ENCODE results near the gene IKZF2.

IKZF2 gene

GRCh38 chr2:213011505-213011904, 139.9 kb downstream of the IKZF2 start:
- CTCF ChIA-PET = no interaction called here
- POLR2A ChIA-PET = no interaction called here
- DNase-seq (ENCODE audit: extremely low spot score) = no peak
- TF ChIP-seq BHLHE40 (IDR thresholded peaks at IDR 0.05; ENCODE audit: borderline replicate concordance) (no peak), NFRKB (IDR thresholded peaks at IDR 0.05) (no peak), CTBP1 (IDR thresholded peaks at IDR 0.05; ENCODE audit: borderline replicate concordance) (no peak), FOXM1 (IDR thresholded peaks at IDR 0.05; ENCODE audit: borderline replicate concordance) (no peak), L3MBTL2 (conservative IDR thresholded peaks at IDR 0.05) (no peak), SUZ12 (IDR thresholded peaks at IDR 0.05) (no peak), TARDBP (IDR thresholded peaks at IDR 0.05) (no peak), ELF4 (IDR thresholded peaks at IDR 0.05) (no peak), PKNOX1 (IDR thresholded peaks at IDR 0.05) (no peak), ARNT (IDR thresholded peaks at IDR 0.05) (no peak), FOXA1 (IDR thresholded peaks at IDR 0.05) (no peak), SP1 (IDR thresholded peaks at IDR 0.05) (no peak)

- no peak for DNase-seq (ENCODE audit: extremely low spot score)
- ChIA-PET POLR2A (no interaction called here), CTCF (no interaction called here)
- TF ChIP-seq TARDBP (IDR thresholded peaks at IDR 0.05) (no peak), NFRKB (IDR thresholded peaks at IDR 0.05) (no peak), ELF4 (IDR thresholded peaks at IDR 0.05) (no peak), L3MBTL2 (conservative IDR thresholded peaks at IDR 0.05) (no peak)
These were observed 141.2 kb downstream of the IKZF2 start for GRCh38 chr2:213010106-213010779.

- ChIA-PET CTCF (no interaction called here), POLR2A (no interaction called here)
- DNase-seq (ENCODE audit: extremely low spot score) = no peak
- TF ChIP-seq SUZ12 (IDR thresholded peaks at IDR 0.05) (no peak), ARNT (IDR thresholded peaks at IDR 0.05) (no peak), FOXM1 (IDR thresholded peaks at IDR 0.05; ENCODE audit: borderline replicate concordance) (no peak), BHLHE40 (IDR thresholded peaks at IDR 0.05; ENCODE audit: borderline replicate concordance) (no peak), L3MBTL2 (conservative IDR thresholded peaks at IDR 0.05) (no peak), CTBP1 (IDR thresholded peaks at IDR 0.05; ENCODE audit: borderline replicate concordance) (no peak), ZNF384 (IDR thresholded peaks at IDR 0.05) (no peak), HDGF (IDR thresholded peaks at IDR 0.05; ENCODE audit: borderline replicate concordance) (no peak), ELF4 (IDR thresholded peaks at IDR 0.05) (no peak), NFRKB (IDR thresholded peaks at IDR 0.05) (no peak), PKNOX1 (IDR thresholded peaks at IDR 0.05) (no peak), TARDBP (IDR thresholded peaks at IDR 0.05) (no peak), SP1 (IDR thresholded peaks at IDR 0.05) (no peak), LEF1 (IDR thresholded peaks at IDR 0.05; ENCODE audit: borderline replicate concordance) (no peak), FOXK2 (IDR thresholded peaks at IDR 0.05) (no peak), FOXA1 (IDR thresholded peaks at IDR 0.05) (no peak)
These were observed 144.0 kb downstream of the IKZF2 start for GRCh38 chr2:213007290-213007838.

- ChIA-PET POLR2A (no interaction called here), CTCF (no interaction called here)
- no peak for DNase-seq (ENCODE audit: extremely low spot score)
- TF ChIP-seq ELF4 (IDR thresholded peaks at IDR 0.05) (no peak), NFRKB (IDR thresholded peaks at IDR 0.05) (no peak)
These were observed 147.1 kb downstream of the IKZF2 start for GRCh38 chr2:213004197-213004821.

- CTCF ChIA-PET = no interaction called here
- POLR2A ChIA-PET = no interaction called here
- TF ChIP-seq ZNF384 (IDR thresholded peaks at IDR 0.05) = no peak
- TF ChIP-seq SP1 (IDR thresholded peaks at IDR 0.05) = no peak
- no peak for TF ChIP-seq BHLHE40 (IDR thresholded peaks at IDR 0.05; ENCODE audit: borderline replicate concordance)
- TF ChIP-seq FOXA1 (IDR thresholded peaks at IDR 0.05) = no peak
- TF ChIP-seq ARNT (IDR thresholded peaks at IDR 0.05) = no peak
- no peak for TF ChIP-seq PKNOX1 (IDR thresholded peaks at IDR 0.05)
- TF ChIP-seq SUZ12 (IDR thresholded peaks at IDR 0.05) = no peak
- TF ChIP-seq ELF4 (IDR thresholded peaks at IDR 0.05) = no peak
- TF ChIP-seq NFRKB (IDR thresholded peaks at IDR 0.05) = no peak
- TF ChIP-seq CTBP1 (IDR thresholded peaks at IDR 0.05; ENCODE audit: borderline replicate concordance) = no peak
- no peak for TF ChIP-seq LEF1 (IDR thresholded peaks at IDR 0.05; ENCODE audit: borderline replicate concordance)
- no peak for TF ChIP-seq FOXM1 (IDR thresholded peaks at IDR 0.05; ENCODE audit: borderline replicate concordance)
- TF ChIP-seq HDGF (IDR thresholded peaks at IDR 0.05; ENCODE audit: borderline replicate concordance) = no peak
- TF ChIP-seq TARDBP (IDR thresholded peaks at IDR 0.05) = no peak
- TF ChIP-seq L3MBTL2 (conservative IDR thresholded peaks at IDR 0.05) = no peak
- no peak for TF ChIP-seq FOXK2 (IDR thresholded peaks at IDR 0.05)
- DNase-seq (ENCODE audit: extremely low spot score) = no peak
These were observed 149.0 kb downstream of the IKZF2 start for GRCh38 chr2:213002383-213002782.

GRCh38 chr2:213001297-213001910, 150.0 kb downstream of the IKZF2 start:
- POLR2A ChIA-PET = no interaction called here
- TF ChIP-seq SUZ12 (IDR thresholded peaks at IDR 0.05) (no peak), SP1 (IDR thresholded peaks at IDR 0.05) (no peak), ARNT (IDR thresholded peaks at IDR 0.05) (no peak)
- CTCF ChIA-PET = no interaction called here
- no peak for DNase-seq (ENCODE audit: extremely low spot score)

Data from HEK293T (cell line).